PFSK-1 (cell line): Measurements from ENCODE around the gene ZNF212.

Experiments
- FOXP2 ChIP-seq: optimal IDR thresholded peaks from 2 replicates; pipeline ENCODE3; 2011; ENCODE audit warnings: borderline replicate concordance, control low read depth, inconsistent platforms; ENCODE audit not compliant: insufficient read depth; ENCODE audit errors: extremely low read length, extremely low read depth
- POLR2AphosphoS5 ChIP-seq: IDR thresholded peaks from 2 replicates; pipeline ENCODE4 v1.6.1; 2012; ENCODE audit warnings: low read depth, mild to moderate bottlenecking, control low read depth, low read length, moderate library complexity
- REST ChIP-seq, 2 experiments: IDR thresholded peaks; 2 replicates each; pipeline versions ENCODE4 v1.6.1 to v1.8.0; 2011 to 2012; ENCODE audit warnings: low read depth in 2 of 2, low read length in 2 of 2, control low read depth in 1 of 2, inconsistent platforms in 1 of 2, mild to moderate bottlenecking in 1 of 2, moderate library complexity in 1 of 2; ENCODE audit not compliant: insufficient read depth in 1 of 2
- SIN3A ChIP-seq: IDR thresholded peaks from 2 replicates; pipeline ENCODE4 v1.6.1; 2012; ENCODE audit warnings: mild to moderate bottlenecking, low read length, moderate library complexity, borderline replicate concordance; ENCODE audit not compliant: insufficient read depth
- TAF1 ChIP-seq: IDR thresholded peaks from 2 replicates; pipeline ENCODE4 v1.6.1; 2012; ENCODE audit warnings: low read length, control low read depth, borderline replicate concordance; ENCODE audit not compliant: insufficient read depth

Gene ZNF212

GRCh38 chr7:149237502-149237901, 1.9 kb upstream of the ZNF212 start:
- TF ChIP-seq FOXP2 (no peak), SIN3A (no peak), REST (IDR thresholded peaks at IDR 0.05; ENCODE audit: insufficient read depth in 1 of 2, low read depth in 2 of 2, low read length in 2 of 2) (no peak), POLR2AphosphoS5 (no peak), TAF1 (no peak)

- TF ChIP-seq SIN3A (no peak), TAF1 (no peak), POLR2AphosphoS5 (no peak), FOXP2 (no peak), REST (IDR thresholded peaks at IDR 0.05; ENCODE audit: insufficient read depth in 1 of 2, low read depth in 2 of 2, low read length in 2 of 2) (no peak)
Observed at GRCh38 chr7:149238051-149238450, 1.4 kb upstream of the ZNF212 start.

- no peak for TF ChIP-seq POLR2AphosphoS5
Observed at GRCh38 chr7:149240637-149241036, 1.2 kb downstream of the ZNF212 start.

- TF ChIP-seq SIN3A (no peak), TAF1 (no peak), REST (IDR thresholded peaks at IDR 0.05; ENCODE audit: insufficient read depth in 1 of 2, low read depth in 2 of 2, low read length in 2 of 2) (no peak), POLR2AphosphoS5 (no peak), FOXP2 (no peak)
Observed at GRCh38 chr7:149241696-149242095, 2.2 kb downstream of the ZNF212 start.

GRCh38 chr7:149245244-149245643, 5.8 kb downstream of the ZNF212 start:
- no peak for TF ChIP-seq POLR2AphosphoS5
- no peak for TF ChIP-seq REST (IDR thresholded peaks at IDR 0.05; ENCODE audit: insufficient read depth in 1 of 2, low read depth in 2 of 2, low read length in 2 of 2)
- TF ChIP-seq FOXP2: no peak
- no peak for TF ChIP-seq SIN3A
- no peak for TF ChIP-seq TAF1
